Smooth muscle cell of the brain vasculature (primary cell): ENCODE measurements around the gene WDR1.
"Not testable (repeated sequence)": the region's sequence is repeated elsewhere in the genome, so short reads cannot be mapped to it uniquely, and the experiment has no call there.

Source experiments
- DNase-seq: peaks from one replicate; pipeline ENCODE4 v3.0.0-alpha.2; 2012; ENCODE audit warnings: low read depth, low spot score

Gene WDR1

GRCh38 chr4:10134141-10134540 lies 17.5 kb upstream of the WDR1 start:
- no peak for DNase-seq

DNA sequence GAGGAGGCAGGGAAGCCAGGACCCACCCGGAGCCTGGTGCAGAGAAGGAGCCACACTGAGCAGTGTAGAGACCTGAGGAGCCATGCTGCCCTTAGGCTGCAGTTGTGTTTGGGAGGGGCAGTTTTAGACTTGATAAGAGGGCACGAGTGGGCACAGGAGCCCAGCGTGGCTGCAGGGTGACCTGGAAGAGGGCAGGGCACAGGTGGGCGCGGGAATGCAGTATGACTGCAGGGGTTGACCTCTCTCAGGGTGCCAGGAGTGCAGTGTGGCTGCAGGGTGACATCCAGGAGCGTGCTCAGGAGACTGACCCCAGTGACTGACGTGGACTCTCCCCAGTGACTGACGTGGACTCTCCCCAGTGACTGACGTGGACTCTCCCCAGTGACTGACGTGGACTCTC lies 14.6 kb upstream of the WDR1 start:
- DNase-seq: no peak

DNA sequence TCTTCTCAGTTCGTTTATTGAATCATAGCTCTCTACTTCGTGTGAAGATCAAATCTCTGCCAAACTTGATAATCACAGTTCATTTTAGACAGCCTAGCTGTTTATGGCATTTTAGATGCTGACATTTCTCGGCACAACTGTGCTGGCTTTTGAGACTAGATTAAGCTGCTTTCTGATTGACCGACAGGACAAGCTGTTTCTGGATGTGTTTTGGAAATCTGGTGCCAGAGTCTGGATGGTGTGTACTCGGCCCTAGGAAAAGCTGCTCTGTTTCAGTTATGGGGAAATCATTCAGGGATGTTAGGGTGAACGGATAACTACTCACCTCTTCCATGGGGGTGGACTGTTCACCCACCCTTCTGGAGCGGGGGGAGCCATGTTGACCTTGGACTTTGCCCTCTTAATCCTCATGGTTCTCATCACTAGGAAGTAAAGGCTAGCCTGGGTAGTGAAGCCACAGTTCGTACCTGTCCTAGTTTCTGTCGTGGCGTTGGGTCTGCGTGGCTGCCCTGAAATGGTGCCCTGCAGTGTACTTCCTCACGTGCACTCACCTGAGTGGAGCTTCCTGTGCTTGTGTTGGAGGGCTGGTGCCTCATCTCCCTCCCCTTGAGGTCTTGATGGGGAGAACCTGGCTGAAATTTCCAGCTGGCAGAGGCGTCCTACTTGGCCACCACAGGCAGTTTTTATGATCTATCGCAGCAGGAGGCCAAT lies 13.7 kb upstream of the WDR1 start:
- no peak for DNase-seq

- no peak for DNase-seq
Measured at GRCh38 chr4:10129196-10130177, 12.9 kb upstream of the WDR1 start.

DNA sequence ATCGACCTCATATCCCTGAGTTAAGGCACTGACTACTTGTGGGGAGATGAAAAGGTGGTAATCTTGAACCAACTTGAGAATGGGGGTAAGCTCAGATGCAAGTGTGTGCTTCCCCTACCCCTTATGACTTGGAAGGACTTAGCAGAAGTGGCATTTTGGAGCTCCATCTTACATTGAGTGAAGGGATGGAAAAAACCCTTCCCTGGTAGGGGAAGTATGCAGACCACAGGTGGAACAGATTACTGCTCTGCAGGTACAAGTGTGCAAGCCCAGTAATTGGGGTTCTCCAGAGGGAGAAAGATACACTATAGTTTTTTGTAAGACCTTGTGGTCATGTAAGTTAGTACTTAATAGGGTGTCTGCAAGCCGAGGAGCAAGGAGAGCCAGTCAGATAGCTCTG lies 12.2 kb upstream of the WDR1 start:
- DNase-seq: no peak

DNA sequence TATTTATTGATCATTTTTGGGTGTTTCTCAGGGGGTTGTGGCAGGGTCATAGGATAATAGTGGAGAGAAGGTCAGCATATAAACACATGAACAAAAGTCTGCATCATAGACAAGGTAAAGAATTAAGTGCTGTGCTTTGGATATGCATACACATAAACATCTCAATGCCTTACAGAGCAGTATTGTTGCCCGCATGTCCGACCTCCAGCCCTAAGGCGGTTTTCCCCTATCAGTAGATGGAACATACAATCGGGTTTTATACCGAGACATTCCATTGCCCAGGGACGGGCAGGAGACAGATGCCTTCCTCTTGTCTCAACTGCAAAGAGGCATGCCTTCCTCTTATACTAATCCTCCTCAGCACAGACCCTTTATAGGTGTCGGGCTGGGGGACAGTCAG lies 10.9 kb upstream of the WDR1 start:
- not testable (repeated sequence) for DNase-seq

GRCh38 chr4:10124167-10124930 lies 7.8 kb upstream of the WDR1 start:
- DNase-seq: no peak

DNA sequence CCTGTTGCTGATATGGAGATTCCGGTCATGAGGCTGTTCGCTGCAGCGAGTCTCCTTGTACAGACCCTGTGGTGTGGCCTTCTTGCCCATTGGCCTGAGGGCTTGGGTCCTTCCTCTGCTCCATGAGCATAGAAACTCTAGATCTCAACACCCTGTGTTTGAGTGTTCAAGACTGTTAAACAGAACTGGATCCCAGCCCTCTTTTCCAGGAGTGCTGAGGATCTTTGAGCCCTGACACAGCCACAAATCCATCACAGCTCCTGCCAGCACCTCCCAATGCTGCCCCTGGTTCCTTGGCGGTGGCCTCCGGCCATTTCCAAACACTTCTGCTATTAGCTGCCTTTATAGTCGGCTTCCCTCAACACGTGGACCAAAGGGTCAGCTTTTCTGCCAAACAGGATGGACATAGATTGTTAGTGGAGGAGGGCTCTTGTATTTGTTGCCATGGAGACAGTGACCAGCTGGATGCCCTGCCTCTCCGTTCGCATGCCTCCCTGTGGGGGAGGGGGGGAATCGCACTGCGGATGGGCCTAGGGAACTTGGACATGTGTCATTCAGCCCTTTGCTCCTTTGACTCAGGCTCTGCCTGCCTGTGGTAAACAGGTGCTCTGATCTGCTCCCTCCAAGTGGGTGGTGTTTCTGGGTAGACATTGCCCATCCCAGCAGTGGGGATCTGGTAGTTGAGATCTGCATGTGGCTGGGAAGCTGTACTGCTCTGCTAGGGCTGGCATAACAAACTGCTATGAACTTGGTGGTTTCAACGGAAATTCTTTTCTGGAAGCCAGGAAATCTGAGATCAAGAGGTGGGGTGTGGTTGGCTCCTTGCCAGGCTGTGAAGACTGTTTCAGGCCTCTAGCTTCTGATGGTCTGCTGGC lies 6.9 kb upstream of the WDR1 start:
- DNase-seq: no peak

DNA sequence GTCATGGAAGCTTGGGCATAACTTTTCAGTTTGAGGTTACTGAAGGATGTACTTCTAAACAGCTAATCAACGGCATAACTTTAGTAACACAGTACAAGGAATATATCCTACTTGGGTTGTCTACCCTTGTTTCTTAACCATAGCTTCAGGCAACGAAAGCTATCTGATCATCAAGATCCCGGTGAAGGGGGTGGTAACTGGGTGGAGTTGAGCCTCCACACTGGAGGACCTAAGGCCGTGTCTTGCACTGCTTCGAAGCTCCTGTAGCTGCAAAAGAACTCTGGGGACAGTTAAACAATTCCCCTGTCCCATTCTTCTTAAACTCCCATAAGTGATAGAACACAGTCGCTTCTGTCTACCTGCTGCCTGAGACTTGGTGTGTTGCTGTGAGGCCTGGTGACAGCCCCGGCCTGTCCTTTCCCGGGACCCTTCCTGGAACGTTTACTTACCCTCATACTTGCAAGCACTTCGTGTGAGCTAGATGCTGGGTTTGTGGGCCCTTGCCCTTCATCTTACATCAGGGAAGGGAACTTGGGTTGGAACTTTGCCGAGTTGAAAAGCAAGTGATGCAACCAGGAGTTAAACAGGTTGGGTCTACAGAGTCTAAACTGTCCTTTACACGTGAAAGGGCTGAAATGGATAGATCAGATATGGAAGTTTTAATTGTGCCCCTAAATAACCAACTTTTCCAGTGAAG lies 5.8 kb upstream of the WDR1 start:
- DNase-seq: no peak

- no peak for DNase-seq
Measured at GRCh38 chr4:10121568-10122208, 5.1 kb upstream of the WDR1 start.

- DNase-seq: no peak
Measured at GRCh38 chr4:10120943-10121567, 4.5 kb upstream of the WDR1 start.

GRCh38 chr4:10119773-10120172 lies 3.2 kb upstream of the WDR1 start:
- DNase-seq: no peak

DNA sequence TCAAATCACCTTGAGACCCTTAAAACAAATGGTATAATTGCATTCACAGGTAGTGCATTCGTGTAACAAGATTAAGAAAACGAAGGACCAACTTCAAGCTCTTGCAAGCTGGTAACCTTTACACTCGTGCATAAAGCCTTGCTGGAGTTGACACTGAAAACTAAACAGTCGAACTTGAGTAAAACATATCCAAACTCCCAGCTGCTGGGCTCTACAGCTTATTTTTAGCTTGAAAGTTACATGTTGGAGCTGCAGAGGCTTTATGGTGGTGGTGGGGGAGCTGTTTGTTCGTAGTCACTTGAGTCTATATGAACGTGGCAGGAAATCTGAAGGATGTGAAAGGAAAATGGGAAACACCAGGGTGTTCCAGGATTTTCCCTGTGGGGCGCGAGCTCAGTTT lies 2.7 kb upstream of the WDR1 start:
- no peak for DNase-seq

DNA sequence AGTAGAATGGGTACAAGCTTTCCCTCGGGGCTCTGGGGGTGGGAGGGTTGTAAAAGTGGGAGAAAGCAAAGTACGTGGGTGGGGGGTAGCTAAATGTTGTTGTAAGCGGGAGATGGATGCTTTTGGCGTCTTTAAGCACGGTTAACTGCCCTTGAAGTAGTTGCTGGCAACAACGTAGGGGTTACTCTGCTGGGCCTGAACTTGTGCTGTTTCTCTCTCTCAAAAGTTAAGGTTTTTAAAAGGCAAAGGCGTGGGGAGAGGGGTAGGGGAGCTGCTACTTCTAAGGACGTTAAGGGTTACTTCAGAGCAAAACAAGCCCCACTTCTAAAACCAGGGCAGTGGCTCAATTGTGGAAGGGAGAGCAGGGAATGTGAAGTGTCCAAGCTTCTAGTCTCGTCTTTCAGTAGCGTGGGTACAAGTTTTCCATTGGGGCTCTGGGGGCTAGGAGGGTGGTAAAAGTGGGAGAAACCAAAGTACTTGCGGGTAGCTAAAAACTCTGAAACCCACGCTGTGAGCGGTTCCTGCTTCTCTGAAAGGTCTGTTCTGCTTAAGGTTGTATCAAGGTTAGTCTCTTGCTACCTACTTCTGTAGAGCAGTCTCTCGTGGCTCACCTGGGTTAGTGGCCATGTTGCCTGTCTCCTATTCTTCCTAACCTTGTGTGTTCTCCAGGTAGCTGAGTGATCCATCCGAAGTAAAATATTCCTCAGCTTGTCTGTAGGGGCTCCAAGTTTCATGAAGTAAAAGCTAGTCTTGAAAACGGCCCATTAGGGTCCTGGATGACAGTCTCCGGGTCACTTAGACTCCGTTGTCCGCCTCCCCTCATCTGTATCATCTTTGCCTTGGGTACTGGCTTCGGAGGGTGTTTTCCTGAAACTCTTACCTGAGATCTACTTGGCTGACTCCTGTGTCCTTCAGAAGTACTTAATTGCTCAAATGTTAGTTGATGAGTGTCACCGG lies 1.7 kb upstream of the WDR1 start:
- DNase-seq: no peak

DNA sequence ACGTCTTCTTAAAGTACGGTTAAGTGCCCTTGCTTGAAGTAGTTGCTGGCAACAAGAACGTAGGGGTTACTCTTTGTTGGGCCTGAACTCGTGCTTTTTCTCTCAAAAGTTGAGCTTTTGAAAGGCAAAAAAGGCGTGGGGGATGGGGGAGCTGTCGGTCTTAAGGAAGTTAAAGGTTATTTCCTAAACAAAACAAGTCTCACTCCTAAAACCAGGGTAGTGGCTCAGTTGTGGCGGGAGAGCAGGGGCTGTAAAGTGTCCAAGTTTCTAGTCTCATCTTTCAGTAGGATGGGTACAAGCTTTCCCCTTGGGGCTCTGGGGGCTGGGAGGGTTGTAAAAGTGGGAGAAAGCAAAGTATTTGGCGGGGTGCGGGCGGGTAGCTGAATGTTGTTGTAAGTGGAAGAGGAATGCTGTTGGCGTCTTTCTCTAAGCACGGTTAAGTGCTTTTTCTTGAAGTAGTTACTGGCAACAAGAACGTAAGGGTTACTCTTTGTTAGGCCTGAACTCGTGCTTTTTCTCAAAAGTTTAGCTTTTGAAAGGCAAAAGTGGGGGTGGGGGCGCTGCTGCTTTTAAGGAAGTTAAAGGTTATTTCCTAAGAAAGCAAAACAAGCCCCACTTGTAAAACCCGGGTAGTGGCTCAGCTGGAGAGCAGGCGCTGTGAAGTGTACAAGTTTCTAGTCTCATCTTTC lies 904 bp upstream of the WDR1 start:
- no peak for DNase-seq

DNA sequence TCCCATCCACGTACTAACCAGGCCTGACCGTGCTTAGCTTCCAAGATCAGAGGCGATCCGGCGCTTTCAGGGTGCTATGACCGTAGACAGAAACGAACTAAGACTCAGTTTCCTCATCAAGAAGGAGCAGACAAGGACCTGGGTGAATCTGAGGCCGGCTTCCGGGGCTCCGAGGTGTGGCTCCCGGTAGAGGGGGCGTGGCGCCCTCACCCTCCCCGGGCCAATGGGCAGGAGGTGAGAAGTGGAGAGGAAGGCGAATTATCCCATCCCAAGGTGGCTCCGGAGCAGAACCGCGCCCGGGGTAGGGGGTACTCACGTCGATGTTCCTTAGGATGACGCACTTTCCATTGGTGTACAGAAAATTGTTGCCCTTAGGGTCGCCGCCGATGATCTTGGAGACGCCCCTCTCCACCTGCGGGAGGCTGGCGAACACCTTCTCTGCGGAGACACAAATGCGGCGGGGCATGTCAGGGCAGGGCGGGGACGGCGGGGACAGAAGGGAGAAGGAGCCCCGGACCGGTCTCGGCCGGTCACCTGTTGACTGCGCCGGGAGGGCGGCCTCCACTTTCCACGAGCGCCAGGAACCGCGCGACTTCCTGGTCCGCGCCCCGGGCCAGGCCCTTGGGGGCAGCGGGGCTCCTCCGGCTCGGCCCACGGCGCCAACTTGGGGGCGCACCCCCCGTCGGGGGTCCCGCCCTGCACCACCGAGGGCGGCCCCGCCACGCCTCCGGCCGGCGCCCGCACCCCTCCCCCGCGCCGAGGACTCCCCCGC lies 616 bp downstream of the WDR1 start:
- DNase-seq: no peak

DNA sequence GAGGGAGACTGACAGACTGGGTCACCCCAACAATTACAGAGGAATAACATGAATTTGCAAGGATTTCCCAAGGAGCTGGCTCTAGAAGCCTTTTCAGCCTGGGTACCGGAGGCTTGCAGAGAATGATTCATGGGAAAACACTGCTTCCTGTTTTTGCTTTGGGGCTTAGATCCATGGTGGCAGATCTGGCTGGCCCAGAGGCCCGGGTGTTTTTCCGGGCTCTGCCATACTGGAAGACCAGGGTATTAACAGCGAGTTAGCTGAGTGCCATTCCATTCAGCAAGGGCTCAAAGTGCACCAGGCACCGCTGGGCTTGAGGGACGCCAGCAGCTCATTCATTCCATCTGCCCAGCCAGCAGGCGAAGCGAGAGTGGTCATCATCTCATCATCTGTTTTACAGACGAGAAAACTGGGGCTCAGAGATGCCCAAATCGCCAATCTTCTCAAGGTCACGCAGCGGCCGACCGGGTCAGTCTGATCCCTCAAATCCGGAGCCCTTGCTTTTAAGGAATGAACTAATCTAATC lies 1.3 kb downstream of the WDR1 start:
- no peak for DNase-seq
